G401.6 (cell line): Measurements from ENCODE around the gene SLCO4A1.

ENCODE experiments used
- FAIRE-seq: peaks from 2 replicates; lab custom pipeline; 2012; peaks lifted over from hg19 to GRCh38; lab: Jason Lieb, UNC

The SLCO4A1 gene

GRCh38 chr20:62686869-62687830 is 44.8 kb downstream of the SLCO4A1 start:
- FAIRE-seq: no peak

- FAIRE-seq: no peak
These were observed 45.8 kb downstream of the SLCO4A1 start for GRCh38 chr20:62688083-62688482.

GRCh38 chr20:62688855-62689460 is 46.7 kb downstream of the SLCO4A1 start:
- FAIRE-seq: no peak

GRCh38 chr20:62689861-62690260 is 47.6 kb downstream of the SLCO4A1 start:
- no peak for FAIRE-seq

GRCh38 chr20:62690261-62690820 is 48.0 kb downstream of the SLCO4A1 start:
- no peak for FAIRE-seq

GRCh38 chr20:62691487-62691886 is 49.2 kb downstream of the SLCO4A1 start:
- no peak for FAIRE-seq

GRCh38 chr20:62692176-62692575 is 49.9 kb downstream of the SLCO4A1 start:
- FAIRE-seq: no peak

GRCh38 chr20:62692801-62693523 is 50.7 kb downstream of the SLCO4A1 start:
- FAIRE-seq: no peak

GRCh38 chr20:62693524-62693922 is 51.2 kb downstream of the SLCO4A1 start:
- no peak for FAIRE-seq

- FAIRE-seq: no peak
These were observed 51.8 kb downstream of the SLCO4A1 start for GRCh38 chr20:62694106-62694505.

GRCh38 chr20:62694868-62695267 is 52.6 kb downstream of the SLCO4A1 start:
- no peak for FAIRE-seq

GRCh38 chr20:62695448-62696414 is 53.4 kb downstream of the SLCO4A1 start:
- no peak for FAIRE-seq

- no peak for FAIRE-seq
These were observed 54.2 kb downstream of the SLCO4A1 start for GRCh38 chr20:62696434-62696957.

GRCh38 chr20:62696989-62697388 is 54.7 kb downstream of the SLCO4A1 start:
- FAIRE-seq: no peak

GRCh38 chr20:62697468-62697912 is 55.2 kb downstream of the SLCO4A1 start:
- FAIRE-seq: no peak

GRCh38 chr20:62698231-62698630 is 55.9 kb downstream of the SLCO4A1 start:
- no peak for FAIRE-seq

GRCh38 chr20:62699296-62699695 is 57.0 kb downstream of the SLCO4A1 start:
- FAIRE-seq: no peak

GRCh38 chr20:62699741-62700140 is 57.4 kb downstream of the SLCO4A1 start:
- no peak for FAIRE-seq

GRCh38 chr20:62700261-62700930 is 58.1 kb downstream of the SLCO4A1 start:
- no peak for FAIRE-seq
